Measurements from ENCODE around the gene SETD2.
"Not testable (repeated sequence)": the region's sequence is repeated elsewhere in the genome, so short reads cannot be mapped to it uniquely, and the experiment has no call there.

SETD2 gene

GRCh38 chr3:47092090-47092489, 71.8 kb downstream of the SETD2 start:
- no peak for DNase-seq

DNA sequence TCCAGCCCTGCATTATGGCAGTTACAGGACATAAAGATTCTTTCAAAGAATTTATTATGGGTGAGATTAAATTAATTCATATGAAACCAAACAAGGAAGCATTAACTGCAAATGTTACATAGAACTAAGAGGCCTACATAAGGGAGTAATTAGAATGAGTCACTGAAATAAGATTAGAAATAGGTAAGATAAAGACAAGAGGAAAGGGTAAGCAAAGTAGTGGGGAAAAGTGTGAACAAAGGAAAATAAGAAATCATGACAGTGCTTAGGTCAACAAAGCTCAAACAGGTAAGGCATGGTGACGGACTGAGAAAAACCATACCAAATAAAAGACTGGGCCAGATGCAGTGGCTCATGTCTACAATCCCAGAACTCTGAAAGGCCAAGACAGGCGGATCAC, 74.3 kb downstream of the SETD2 start:
- no peak for DNase-seq

- DNase-seq = no peak
Observed at GRCh38 chr3:47086071-47086470, 77.8 kb downstream of the SETD2 start.

DNA sequence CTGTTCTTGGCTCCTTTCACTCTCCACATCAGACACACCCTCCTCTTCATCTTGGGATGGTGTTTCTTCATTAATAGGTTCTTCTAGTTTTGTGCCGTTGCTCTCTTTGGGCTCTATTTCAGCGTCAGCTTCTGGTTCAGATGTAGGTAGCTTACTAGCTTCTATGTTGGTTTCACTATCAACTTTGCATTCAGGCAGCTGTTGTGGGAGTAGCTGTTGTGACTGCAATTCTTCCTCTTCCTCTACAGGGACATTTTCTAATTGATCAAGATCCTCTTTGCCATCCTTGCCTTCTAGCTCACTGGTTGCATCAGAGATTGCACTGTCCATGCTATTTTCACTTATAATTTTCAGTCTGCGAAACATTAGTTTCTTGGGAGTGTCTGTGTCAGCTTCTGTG, 80.1 kb downstream of the SETD2 start:
- no peak for DNase-seq

- no peak for DNase-seq
Observed at GRCh38 chr3:47082519-47082918, 81.4 kb downstream of the SETD2 start.

DNA sequence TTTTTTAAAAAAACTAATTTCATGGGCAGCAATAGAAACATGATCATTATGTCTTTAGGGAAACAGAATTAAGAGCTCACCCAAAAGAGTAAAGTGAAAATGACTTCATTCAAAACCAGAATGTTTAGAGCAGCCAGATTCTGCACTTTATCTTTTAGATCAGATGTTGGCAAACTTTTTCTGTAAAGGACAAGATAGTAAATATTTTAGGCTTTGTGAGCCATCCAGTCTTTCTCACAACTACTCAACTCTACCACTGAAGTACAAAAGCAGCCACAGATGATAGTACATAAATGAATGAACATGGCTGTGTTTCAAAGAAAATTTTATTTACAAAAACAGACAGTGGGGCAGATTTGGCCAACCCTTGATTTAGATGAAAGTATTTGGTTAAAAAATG, 84.5 kb downstream of the SETD2 start:
- DNase-seq = no peak

- no peak for DNase-seq
Observed at GRCh38 chr3:47073685-47074084, 90.2 kb downstream of the SETD2 start.

DNA sequence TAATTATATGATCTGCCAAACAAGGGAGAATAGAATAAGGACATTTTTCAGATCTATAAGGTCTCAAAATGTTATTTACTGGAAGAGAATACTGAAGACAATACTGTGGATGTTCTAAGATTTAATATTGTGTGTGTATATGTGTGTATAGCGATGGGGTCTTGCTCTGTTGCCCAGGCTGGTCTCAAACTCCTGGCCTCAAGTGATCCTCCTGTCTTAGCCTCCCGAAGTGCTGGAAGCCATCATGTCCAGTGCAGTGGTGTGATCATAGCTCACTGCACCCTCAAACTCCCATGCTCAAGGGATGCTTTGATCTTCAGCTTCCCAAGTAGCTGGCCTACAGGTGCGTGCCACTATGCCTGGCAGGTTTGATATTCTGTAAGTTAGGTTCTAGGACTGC, 93.1 kb downstream of the SETD2 start:
- no peak for DNase-seq

DNA sequence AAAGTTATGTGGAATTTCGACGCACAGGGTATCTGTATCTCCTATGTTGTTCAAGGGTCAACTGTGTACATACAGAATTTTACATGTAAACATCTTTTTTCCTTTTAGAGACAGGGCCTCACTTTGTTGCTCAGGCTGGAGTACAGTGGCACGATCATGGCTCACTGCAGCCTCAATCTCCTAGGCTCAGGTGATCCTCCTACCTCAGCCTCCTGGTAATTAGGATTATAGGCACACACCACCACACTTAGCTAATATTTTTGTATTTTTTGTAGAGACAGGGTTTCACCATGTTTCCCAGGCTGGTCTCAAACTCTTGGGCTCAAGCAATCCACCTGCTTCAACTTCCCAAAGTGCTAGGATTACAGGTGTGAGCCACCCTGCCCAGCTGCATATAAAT, 97.7 kb downstream of the SETD2 start:
- not testable (repeated sequence) for DNase-seq

DNA sequence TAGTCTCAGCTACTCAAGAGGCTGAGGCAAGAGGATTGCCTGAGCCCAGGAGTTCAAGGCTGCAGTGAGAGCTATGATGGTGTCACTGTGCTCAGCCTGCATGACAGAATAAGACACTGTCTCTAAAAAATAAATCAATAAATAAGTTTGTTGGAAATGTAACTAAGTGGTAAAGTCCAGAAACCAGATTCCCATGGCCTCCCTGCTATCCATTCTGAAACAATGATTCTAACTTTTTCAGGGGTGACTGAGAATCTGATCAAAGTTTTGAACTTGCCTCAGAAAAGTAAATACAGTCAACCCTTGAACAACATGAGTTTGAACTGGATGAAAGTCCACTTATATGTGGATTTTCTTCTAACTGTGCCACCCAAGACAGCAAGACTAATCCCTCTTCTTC, 98.2 kb downstream of the SETD2 start:
- DNase-seq = no peak

- no peak for DNase-seq
Observed at GRCh38 chr3:47065058-47065457, 98.9 kb downstream of the SETD2 start.

DNA sequence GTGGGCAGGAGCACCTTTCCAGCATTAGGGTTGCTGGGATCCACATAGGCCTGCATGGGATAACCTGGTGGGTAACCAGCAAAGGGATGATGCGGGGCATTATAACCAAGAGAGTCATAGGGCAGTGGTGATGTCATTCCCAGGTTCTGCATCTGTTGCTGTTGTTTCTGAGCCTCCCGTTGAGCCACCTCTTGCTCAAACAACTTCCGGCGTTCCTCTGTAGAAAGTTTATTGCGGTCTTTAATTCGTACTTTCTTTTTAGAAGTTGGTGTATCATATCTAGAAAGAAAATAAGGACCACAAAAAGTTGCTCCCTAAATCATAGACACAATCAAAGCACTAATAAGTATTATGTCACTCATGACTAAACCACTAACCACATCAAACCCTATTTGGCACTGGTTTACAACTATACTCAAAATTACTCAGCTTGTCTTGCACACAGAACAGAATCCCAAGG, 106.7 kb downstream of the SETD2 start:
- DNase-seq = peak; percentile 67

GRCh38 chr3:47056705-47057104, 107.2 kb downstream of the SETD2 start:
- no peak for DNase-seq

GRCh38 chr3:47054412-47054811, 109.5 kb downstream of the SETD2 start:
- DNase-seq = no peak

- DNase-seq = no peak
Observed at GRCh38 chr3:47047673-47048072, 116.2 kb downstream of the SETD2 start.

GRCh38 chr3:47047069-47047468, 116.8 kb downstream of the SETD2 start:
- DNase-seq = no peak

- DNase-seq = no peak
Observed at GRCh38 chr3:47042231-47042791, 121.6 kb downstream of the SETD2 start.

GRCh38 chr3:47041114-47041513, 122.8 kb downstream of the SETD2 start:
- no peak for DNase-seq

DNA sequence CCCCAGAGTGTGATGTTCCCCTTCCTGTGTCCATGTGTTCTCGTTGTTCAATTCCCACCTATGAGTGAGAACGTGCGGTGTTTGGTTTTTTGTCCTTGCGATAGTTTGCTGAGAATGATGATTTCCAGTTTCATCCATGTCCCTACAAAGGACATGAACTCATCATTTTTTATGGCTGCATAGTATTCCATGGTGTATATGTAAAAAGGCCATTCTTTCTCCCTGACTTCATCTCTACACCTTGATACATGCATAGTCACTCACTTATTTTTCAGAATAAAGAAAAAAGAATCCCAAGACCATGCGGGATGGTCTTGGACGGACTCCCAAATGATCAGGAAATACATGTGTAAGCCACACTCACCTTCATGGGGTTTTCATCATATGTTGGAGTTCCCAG, 126.6 kb downstream of the SETD2 start:
- not testable (repeated sequence) for DNase-seq

DNA sequence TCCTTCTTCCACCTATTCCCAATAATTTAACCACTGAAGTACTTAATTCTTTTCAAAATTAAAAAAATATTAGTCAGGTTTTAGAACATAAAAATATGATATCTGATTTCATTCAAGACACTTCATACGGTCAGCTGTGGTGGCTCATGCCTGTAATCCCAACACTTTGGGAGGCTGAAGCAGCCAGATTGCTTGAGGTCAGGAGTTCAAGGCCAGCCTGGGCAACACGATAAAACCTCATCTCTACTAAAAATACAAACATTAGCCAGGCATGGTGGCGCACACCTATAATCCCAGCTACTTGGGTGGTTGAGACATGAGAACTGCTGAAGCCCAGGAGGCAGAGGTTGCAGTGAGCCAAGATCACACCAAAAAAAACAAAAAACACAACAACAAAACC, 127.8 kb downstream of the SETD2 start:
- DNase-seq = no peak

DNA sequence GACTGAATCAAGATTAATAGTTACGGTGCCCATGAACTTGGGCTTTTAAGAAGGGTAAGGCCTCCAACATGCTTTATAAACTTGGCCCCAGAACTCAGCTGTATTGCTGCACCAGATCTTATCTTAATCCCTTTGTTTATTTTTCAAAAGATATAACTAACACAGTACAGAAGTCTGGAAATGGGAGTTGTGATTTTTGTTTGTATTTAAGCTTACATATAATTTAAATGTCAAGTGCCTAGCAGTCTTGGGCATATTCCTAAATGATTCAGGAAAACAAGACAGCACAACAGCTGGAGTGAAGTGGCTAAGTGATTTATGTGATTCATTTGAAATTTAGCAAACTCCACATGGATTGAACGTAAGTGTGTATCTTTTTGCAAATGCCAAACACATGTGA, 128.3 kb downstream of the SETD2 start:
- DNase-seq = no peak

GRCh38 chr3:47034868-47035489, 128.9 kb downstream of the SETD2 start:
- DNase-seq = no peak

- not testable (repeated sequence) for DNase-seq
Observed at GRCh38 chr3:47031041-47031440, 132.9 kb downstream of the SETD2 start.

GRCh38 chr3:47028667-47029066, 135.2 kb downstream of the SETD2 start:
- no peak for DNase-seq

DNA sequence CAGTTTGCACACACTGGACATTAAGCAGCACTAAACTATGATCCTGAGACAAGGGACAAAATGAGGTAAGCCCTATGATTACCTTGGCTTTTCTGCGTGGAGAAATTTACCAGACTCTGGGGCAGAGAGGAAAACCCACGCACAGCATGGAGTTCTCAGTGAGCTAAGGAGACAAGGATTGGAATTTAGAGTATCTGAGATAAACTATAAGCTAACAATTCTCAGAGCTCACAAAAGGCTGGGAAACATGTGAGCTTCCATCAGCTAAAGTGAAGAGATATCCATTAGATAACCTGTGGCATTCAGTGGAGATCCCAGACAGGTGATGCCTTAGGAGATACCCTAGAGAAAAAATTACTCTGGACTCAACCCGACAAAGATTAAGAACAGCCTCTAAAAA, 135.8 kb downstream of the SETD2 start:
- DNase-seq = no peak
